Kidney epithelial cell (primary cell): ENCODE results near the gene MARK3. TPM values are rescaled to one million over a fixed set of nuclear protein-coding genes. Genes with fewer than 3 reads are reported as not detected.

Experiments
- DNase-seq: peaks from one replicate; pipeline ENCODE4 v3.0.0-alpha.2; 2010; ENCODE audit warnings: low read depth
- H3K27me3 ChIP-seq: 2 replicates; pipeline ENCODE4 v1.6.0; 2011; ENCODE audit warnings: low read length; ENCODE audit not compliant: control insufficient read depth, insufficient read depth
- H3K36me3 ChIP-seq: 2 replicates; pipeline ENCODE4 v1.5.1; 2011; ENCODE audit warnings: low read length; ENCODE audit not compliant: control insufficient read depth, insufficient read depth
- H3K4me3 ChIP-seq: 2 replicates; pipeline ENCODE4 v1.5.1; 2011; ENCODE audit warnings: low read depth, mild to moderate bottlenecking, control low read depth, low read length
- CTCF ChIP-seq: IDR thresholded peaks from 2 replicates; pipeline ENCODE4 v1.5.1; 2011; ENCODE audit warnings: mild to moderate bottlenecking, moderate library complexity, low read length, control low read depth, inconsistent platforms; ENCODE audit not compliant: insufficient read depth, poor library complexity, severe bottlenecking
- total RNA-seq: library from RNA; depleted of rRNA; stranded (reverse); fragments of >200 nt; gene quantifications from 2 replicates; pipeline ENCODE4 v1.2.3, GENCODE V29; 2015

Gene MARK3
- total RNA-seq, 1 donor from 2014 or later, result 74.1 TPM

- DNase-seq, result no peak
These were observed 3.4 kb downstream of the MARK3 start for GRCh38 chr14:103388664-103389063.

GRCh38 chr14:103390605-103391004, 5.4 kb downstream of the MARK3 start:
- H3K4me3 ChIP-seq, result no peak overlapping the region
- no peaks in the 10 kb centered on the region for H3K36me3 ChIP-seq
- no peak for DNase-seq
- no peaks in the 10 kb centered on the region for H3K27me3 ChIP-seq
- TF ChIP-seq CTCF, result no peak

More at GRCh38 chr14:103388664-103389063, 3.4 kb downstream of the MARK3 start:
- TF ChIP-seq CTCF, result no peak
- H3K36me3 ChIP-seq, result no peaks in the 10 kb centered on the region
- no peak overlapping the region for H3K4me3 ChIP-seq
- H3K27me3 ChIP-seq, result no peaks in the 10 kb centered on the region

GRCh38 chr14:103391048-103391447, 5.8 kb downstream of the MARK3 start:
- TF ChIP-seq CTCF, result peak; percentile 78
- no peaks in the 10 kb centered on the region for H3K36me3 ChIP-seq
- no peak for DNase-seq

GRCh38 chr14:103392106-103392505, 6.9 kb downstream of the MARK3 start:
- no peak for DNase-seq
- H3K27me3 ChIP-seq, result no peaks in the 10 kb centered on the region
- no peak overlapping the region for H3K4me3 ChIP-seq
- no peaks in the 10 kb centered on the region for H3K36me3 ChIP-seq
- TF ChIP-seq CTCF, result no peak

More at GRCh38 chr14:103391048-103391447, 5.8 kb downstream of the MARK3 start:
- H3K27me3 ChIP-seq, result no peaks in the 10 kb centered on the region
- no peak overlapping the region for H3K4me3 ChIP-seq

- Histone ChIP-seq H3K4me3 (no peak overlapping the region), H3K36me3 (no peaks in the 10 kb centered on the region), H3K27me3 (no peaks in the 10 kb centered on the region)
- DNase-seq, result no peak
- no peak for TF ChIP-seq CTCF
These were observed 7.4 kb downstream of the MARK3 start for GRCh38 chr14:103392572-103392971.

- no peak overlapping the region for H3K4me3 ChIP-seq
- DNase-seq, result no peak
- H3K27me3 ChIP-seq, result no peaks in the 10 kb centered on the region
- TF ChIP-seq CTCF, result no peak
- H3K36me3 ChIP-seq, result no peaks in the 10 kb centered on the region
These were observed 7.9 kb downstream of the MARK3 start for GRCh38 chr14:103393070-103393469.
